Smooth muscle cell (in vitro differentiated cells): Measurements from ENCODE around the gene CPSF7. TPM values are rescaled to one million over a fixed set of nuclear protein-coding genes. Genes with fewer than 3 reads are reported as not detected.

Experiments
- DNase-seq: peaks from one replicate; lab custom pipeline; 2025; ENCODE audit not compliant: unreplicated experiment; lab: John Stamatoyannopoulos, UW
- H2AFZ ChIP-seq: fragments of 200-600 bp; sonication (generic); 2 replicates; pipeline ENCODE4 v1.6.0; 2016; ENCODE audit warnings: antibody characterized with exemption, low read depth, mild to moderate bottlenecking
- H3F3A ChIP-seq: fragments of 200-600 bp; sonication (generic); 2 replicates; pipeline ENCODE4 v1.6.0; 2017; ENCODE audit warnings: antibody characterized with exemption, low read depth
- H3K27ac ChIP-seq: fragments of 200-600 bp; sonication (generic); 2 replicates; pipeline ENCODE4 v1.5.1; 2016; ENCODE audit warnings: low read depth, mild to moderate bottlenecking
- H3K27me3 ChIP-seq: fragments of 200-600 bp; sonication (generic); 2 replicates; pipeline ENCODE4 v1.6.1; 2016; ENCODE audit warnings: low read depth, mild to moderate bottlenecking
- H3K36me3 ChIP-seq: fragments of 200-600 bp; sonication (generic); 2 replicates; pipeline ENCODE4 v1.5.1; 2016; ENCODE audit warnings: low read depth
- H3K4me1 ChIP-seq: fragments of 200-600 bp; sonication (generic); 2 replicates; pipeline ENCODE4 v1.5.1; 2016; ENCODE audit warnings: low read depth
- H3K4me2 ChIP-seq: fragments of 200-600 bp; sonication (generic); 2 replicates; pipeline ENCODE4 v1.6.0; 2016; ENCODE audit warnings: mild to moderate bottlenecking
- H3K4me3 ChIP-seq: fragments of 200-600 bp; sonication (generic); 2 replicates; pipeline ENCODE4 v1.5.1; 2016; ENCODE audit warnings: mild to moderate bottlenecking
- H3K79me2 ChIP-seq: fragments of 200-600 bp; sonication (generic); 2 replicates; pipeline ENCODE4 v1.6.0; 2016; ENCODE audit warnings: low read depth, mild to moderate bottlenecking
- H3K9ac ChIP-seq: fragments of 200-600 bp; sonication (generic); 2 replicates; pipeline ENCODE4 v1.6.0; 2016; ENCODE audit warnings: low read depth
- H3K9me3 ChIP-seq: fragments of 200-600 bp; sonication (generic); replicated peaks from 2 replicates; pipeline ENCODE4 v1.5.1; 2016; ENCODE audit warnings: low read depth
- H4K20me1 ChIP-seq: fragments of 200-600 bp; sonication (generic); 2 replicates; pipeline ENCODE4 v1.6.0; 2016; ENCODE audit warnings: low read depth
- WGBS: methylation state at CpG from one replicate; pipeline ENCODE4 v1.1.7; 2016; ENCODE audit warnings: low lambda C conversion rate; 5-methylcytosine and 5-hydroxymethylcytosine counted together
- polyA plus RNA-seq: library from polyadenylated mRNA; unstranded; fragments of >200 nt; fragmentation: Nextera tagmentation; extraction: Ambion mirVana; gene quantifications from 2 replicates; pipeline ENCODE4 v1.2.1, GENCODE V29; 2016
- total RNA-seq: library from RNA; depleted of rRNA; stranded (reverse); fragments of >200 nt; gene quantifications from 2 replicates; pipeline ENCODE4 v1.2.3, GENCODE V29; 2014
- TF ChIP-seq, protein P1 (sequence below): fragments of 200-600 bp; sonication (generic); IDR thresholded peaks from 2 replicates; pipeline ENCODE4 v1.5.1; 2017; ENCODE audit warnings: borderline replicate concordance, mild to moderate bottlenecking, antibody characterized with exemption; ENCODE audit not compliant: insufficient read depth, poor library complexity, severe bottlenecking

The CPSF7 gene
- total and polyA plus RNA-seq, 2 experiments from 2014 or later, result 26.2 to 35.1 TPM

- H4K20me1 ChIP-seq, result no peaks in the 10 kb centered on the region
- H3K4me2 ChIP-seq, result no peak overlapping the region
- peaks cover 21% of the 10 kb centered on the region for H3K79me2 ChIP-seq
- H2AFZ ChIP-seq, result no peak overlapping the region
- H3F3A ChIP-seq, result peaks cover 4% of the 10 kb centered on the region
- no peaks in the 10 kb centered on the region for H3K36me3 ChIP-seq
- DNase-seq, result no peak
- peak overlapping the region; percentile 9 for H3K27ac ChIP-seq
- H3K4me3 ChIP-seq, result no peak overlapping the region
- no peaks in the 10 kb centered on the region for H3K9me3 ChIP-seq
- no peak overlapping the region for H3K9ac ChIP-seq
- 98% methylated on average over 6 of the region's 6 CpGs for WGBS
- no peaks in the 10 kb centered on the region for H3K27me3 ChIP-seq
- TF ChIP-seq, protein P1, sequence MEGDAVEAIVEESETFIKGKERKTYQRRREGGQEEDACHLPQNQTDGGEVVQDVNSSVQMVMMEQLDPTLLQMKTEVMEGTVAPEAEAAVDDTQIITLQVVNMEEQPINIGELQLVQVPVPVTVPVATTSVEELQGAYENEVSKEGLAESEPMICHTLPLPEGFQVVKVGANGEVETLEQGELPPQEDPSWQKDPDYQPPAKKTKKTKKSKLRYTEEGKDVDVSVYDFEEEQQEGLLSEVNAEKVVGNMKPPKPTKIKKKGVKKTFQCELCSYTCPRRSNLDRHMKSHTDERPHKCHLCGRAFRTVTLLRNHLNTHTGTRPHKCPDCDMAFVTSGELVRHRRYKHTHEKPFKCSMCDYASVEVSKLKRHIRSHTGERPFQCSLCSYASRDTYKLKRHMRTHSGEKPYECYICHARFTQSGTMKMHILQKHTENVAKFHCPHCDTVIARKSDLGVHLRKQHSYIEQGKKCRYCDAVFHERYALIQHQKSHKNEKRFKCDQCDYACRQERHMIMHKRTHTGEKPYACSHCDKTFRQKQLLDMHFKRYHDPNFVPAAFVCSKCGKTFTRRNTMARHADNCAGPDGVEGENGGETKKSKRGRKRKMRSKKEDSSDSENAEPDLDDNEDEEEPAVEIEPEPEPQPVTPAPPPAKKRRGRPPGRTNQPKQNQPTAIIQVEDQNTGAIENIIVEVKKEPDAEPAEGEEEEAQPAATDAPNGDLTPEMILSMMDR, result no peak
- H3K4me1 ChIP-seq, result peaks cover 5% of the 10 kb centered on the region
Observed at GRCh38 chr11:61367406-61367805, 62.4 kb downstream of the CPSF7 start.

- peaks cover 18% of the 10 kb centered on the region for H3K4me1 ChIP-seq
- WGBS, result 98% methylated on average over 5 of the region's 5 CpGs
Observed at GRCh38 chr11:61364012-61364675, 65.6 kb downstream of the CPSF7 start.

GRCh38 chr11:61362542-61362875 lies 67.3 kb downstream of the CPSF7 start:
- WGBS, result 3% methylated on average over 12 of the region's 12 CpGs
- no peaks in the 10 kb centered on the region for H3K27me3 ChIP-seq
- H3K4me1 ChIP-seq, result peaks cover 18% of the 10 kb centered on the region
- H4K20me1 ChIP-seq, result no peaks in the 10 kb centered on the region
- DNase-seq, result no peak
- peak overlapping the region; percentile 95 for H3K9ac ChIP-seq
- peak overlapping the region; percentile 75 for H3K4me3 ChIP-seq
- TF ChIP-seq, protein P1, result no peak
- H3K4me2 ChIP-seq, result peak overlapping the region; percentile 90
- H3F3A ChIP-seq, result no peaks in the 10 kb centered on the region
- H2AFZ ChIP-seq, result peak overlapping the region; percentile 87
- peaks cover 27% of the 10 kb centered on the region for H3K79me2 ChIP-seq
- peak overlapping the region; percentile 96 for H3K27ac ChIP-seq
- H3K36me3 ChIP-seq, result no peaks in the 10 kb centered on the region
- H3K9me3 ChIP-seq, result no peaks in the 10 kb centered on the region

More at GRCh38 chr11:61364012-61364675, 65.6 kb downstream of the CPSF7 start:
- Histone ChIP-seq H2AFZ (no peak overlapping the region), H4K20me1 (no peaks in the 10 kb centered on the region), H3F3A (peaks cover under 1% of the 10 kb centered on the region), H3K79me2 (peaks cover 27% of the 10 kb centered on the region), H3K36me3 (no peaks in the 10 kb centered on the region), H3K9ac (no peak overlapping the region), H3K4me2 (no peak overlapping the region), H3K9me3 (no peaks in the 10 kb centered on the region), H3K27me3 (no peaks in the 10 kb centered on the region), H3K4me3 (no peak overlapping the region), H3K27ac (no peak overlapping the region)
- TF ChIP-seq, protein P1, result no peak
- no peak for DNase-seq
